Karpas-422 (cell line): ENCODE measurements around the gene C16orf86. TPM values are rescaled to one million over a fixed set of nuclear protein-coding genes. Genes with fewer than 3 reads are reported as not detected.

Experiments used
- DNase-seq: peaks from one replicate; pipeline ENCODE4 v3.0.0-alpha.2; 2015
- H2AFZ ChIP-seq: fragments of 200-600 bp; sonication (generic); 2 replicates; pipeline ENCODE4 v1.6.1; 2014; ENCODE audit warnings: antibody characterized with exemption, low read length, mixed read lengths
- H3K27ac ChIP-seq: fragments of 200-600 bp; sonication (generic); 2 replicates; pipeline ENCODE4 v1.5.1; 2014; ENCODE audit warnings: mild to moderate bottlenecking, low read length, moderate library complexity
- H3K27me3 ChIP-seq: fragments of 200-600 bp; sonication (generic); 2 replicates; pipeline ENCODE4 v1.6.1; 2014; ENCODE audit warnings: low read length, mixed read lengths
- H3K36me3 ChIP-seq: fragments of 200-600 bp; sonication (generic); 2 replicates; pipeline ENCODE4 v1.6.1; 2014; ENCODE audit warnings: low read length, mixed read lengths; ENCODE audit not compliant: insufficient read depth
- H3K4me1 ChIP-seq: fragments of 200-600 bp; sonication (generic); 2 replicates; pipeline ENCODE4 v1.6.1; 2014; ENCODE audit warnings: mild to moderate bottlenecking, low read length, mixed read lengths
- H3K4me2 ChIP-seq: fragments of 200-600 bp; sonication (generic); 2 replicates; pipeline ENCODE4 v1.6.1; 2014; ENCODE audit warnings: low read length, low read depth, mild to moderate bottlenecking; ENCODE audit not compliant: poor library complexity, severe bottlenecking
- H3K4me3 ChIP-seq: fragments of 200-600 bp; sonication (generic); 2 replicates; pipeline ENCODE4 v1.5.1; 2014; ENCODE audit warnings: mild to moderate bottlenecking, antibody characterized with exemption, low read length, mixed read lengths
- H3K79me2 ChIP-seq: fragments of 200-600 bp; sonication (generic); 2 replicates; pipeline ENCODE4 v1.6.1; 2014; ENCODE audit warnings: mild to moderate bottlenecking, low read length, mixed read lengths
- H3K9ac ChIP-seq: fragments of 200-600 bp; sonication (generic); 2 replicates; pipeline ENCODE4 v1.6.0; 2014; ENCODE audit warnings: low read length
- H3K9me2 ChIP-seq: fragments of 200-600 bp; sonication (generic), shearing (Covaris generic); replicated peaks from 2 replicates; pipeline ENCODE4 v1.6.0; 2014; ENCODE audit warnings: mild to moderate bottlenecking, low read length, moderate library complexity; ENCODE audit not compliant: insufficient read depth
- H3K9me3 ChIP-seq: fragments of 300-700, 200-600 bp; sonication (generic); 2 replicates; pipeline ENCODE4 v1.6.1; 2014; ENCODE audit warnings: low read length, mixed read lengths
- H4K20me1 ChIP-seq: fragments of 200-600 bp; sonication (generic); 2 replicates; pipeline ENCODE4 v1.6.1; 2014; ENCODE audit warnings: mild to moderate bottlenecking, antibody characterized with exemption, low read length, low read depth; ENCODE audit not compliant: insufficient read depth
- total RNA-seq: library from RNA; depleted of rRNA; stranded (reverse); fragments of >200 nt; shearing (Covaris generic); gene quantifications from 2 replicates; pipeline ENCODE4 v1.2.3, GENCODE V29; 2014; ENCODE audit warnings: low replicate concordance; rRNA removed

Gene C16orf86
- total RNA-seq, 1 experiment from 2014 or later: 13.8 TPM

DNA sequence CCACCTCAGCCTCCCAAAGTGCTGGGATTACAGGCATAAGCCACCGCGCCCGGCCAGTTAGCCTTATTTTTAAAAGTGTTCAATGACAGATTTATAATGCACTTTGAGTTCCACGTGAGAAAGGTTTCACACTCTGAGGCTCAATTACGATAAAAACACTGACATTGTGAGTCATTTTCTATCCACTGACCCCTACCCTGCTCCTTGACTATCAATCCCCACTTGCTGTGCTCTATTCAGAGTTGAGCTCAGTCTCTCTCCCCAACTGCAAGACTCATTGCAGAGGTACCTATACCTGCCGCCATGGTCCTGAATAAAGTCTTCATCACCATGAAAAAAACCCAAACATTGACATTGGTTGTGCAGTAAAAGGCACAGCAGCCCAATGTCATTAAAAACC is 44.0 kb downstream of the C16orf86 start:
- no peaks in the 10 kb centered on the region for H3K27me3 ChIP-seq
- no peaks in the 10 kb centered on the region for H3K9me3 ChIP-seq
- H3K9me2 ChIP-seq: no peaks in the 10 kb centered on the region
- peaks cover 22% of the 10 kb centered on the region; the same call in 1 of the 2 replicates for H3K36me3 ChIP-seq
- H4K20me1 ChIP-seq: peaks cover 26% of the 10 kb centered on the region
- no peak overlapping the region for H2AFZ ChIP-seq
- no peak overlapping the region for H3K4me2 ChIP-seq
- H3K4me1 ChIP-seq: peaks cover 57% of the 10 kb centered on the region
- H3K79me2 ChIP-seq: peaks cover 91% of the 10 kb centered on the region
- no peak overlapping the region for H3K4me3 ChIP-seq
- DNase-seq: no peak
- no peak overlapping the region for H3K9ac ChIP-seq
- H3K27ac ChIP-seq: 0 out of 2 replicates have a peak overlapping the region, but pooled peaks have one; percentile 26

DNA sequence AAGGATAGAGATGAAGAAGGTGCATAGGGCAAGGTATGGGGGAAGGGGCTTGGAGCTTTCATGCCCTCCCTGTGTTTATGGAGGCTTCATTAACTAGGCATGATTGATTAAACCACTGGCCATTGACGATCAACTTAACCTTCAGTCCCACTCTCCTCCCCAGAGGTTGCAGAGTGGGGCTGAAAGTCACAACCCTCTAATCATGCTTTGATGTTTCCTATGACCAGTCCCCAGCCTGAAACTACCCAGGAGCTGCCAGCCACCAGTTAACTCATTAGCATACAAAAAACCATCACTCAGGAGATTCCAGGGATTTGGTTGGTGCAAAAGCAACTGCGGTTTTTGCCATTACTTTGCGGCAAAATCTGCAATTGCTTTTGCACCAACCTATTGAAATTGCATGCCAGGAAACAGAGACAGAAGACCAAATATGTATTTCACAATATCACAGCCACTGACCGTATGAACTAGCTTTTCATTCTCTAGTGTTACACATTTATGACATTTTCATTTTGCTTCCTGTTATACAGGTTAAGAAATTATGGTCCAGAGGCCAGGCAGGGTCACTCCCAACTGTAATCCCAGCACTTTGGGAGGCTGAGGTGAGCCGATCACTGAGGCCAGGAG is 47.1 kb downstream of the C16orf86 start:
- no peak for DNase-seq
- Histone ChIP-seq H3K9me2 (no peaks in the 10 kb centered on the region), H4K20me1 (peaks cover 20% of the 10 kb centered on the region), H3K36me3 (peaks cover 25% of the 10 kb centered on the region; the same call in 1 of the 2 replicates), H2AFZ (no peak overlapping the region), H3K9me3 (no peaks in the 10 kb centered on the region), H3K79me2 (peaks cover 92% of the 10 kb centered on the region), H3K4me3 (no peak overlapping the region), H3K4me1 (peaks cover 69% of the 10 kb centered on the region), H3K9ac (no peak overlapping the region), H3K4me2 (peak overlapping the region; percentile 89), H3K27ac (peak overlapping the region; percentile 61), H3K27me3 (no peaks in the 10 kb centered on the region)

DNA sequence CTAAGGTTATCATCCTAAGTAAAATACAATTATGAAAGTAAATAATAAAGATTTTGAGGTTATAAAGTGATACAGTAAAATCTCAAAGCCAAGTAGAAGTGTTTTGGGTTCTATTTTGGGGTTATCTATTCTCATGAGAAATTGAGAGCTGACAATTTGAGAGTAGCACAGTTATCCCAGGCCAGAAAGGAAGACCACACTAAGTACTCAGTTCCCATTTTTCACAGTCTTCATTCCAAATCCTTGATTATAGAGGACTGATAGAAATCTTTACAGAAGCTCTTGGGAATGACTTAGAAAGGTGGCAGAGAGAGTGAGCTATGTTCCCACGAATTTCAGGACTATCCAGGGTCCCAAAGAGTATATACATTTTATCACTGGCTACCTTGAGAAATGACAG is 47.9 kb downstream of the C16orf86 start:
- Histone ChIP-seq H3K9ac (peak overlapping the region; percentile 24; the same call in 1 of the 2 replicates), H3K4me2 (peak overlapping the region; percentile 89), H3K79me2 (peaks cover 88% of the 10 kb centered on the region), H3K27me3 (no peaks in the 10 kb centered on the region), H3K27ac (peak overlapping the region; percentile 61), H4K20me1 (peaks cover 16% of the 10 kb centered on the region), H2AFZ (no peak overlapping the region), H3K9me2 (no peaks in the 10 kb centered on the region), H3K36me3 (peaks cover 25% of the 10 kb centered on the region; the same call in 1 of the 2 replicates), H3K4me3 (0 out of 2 replicates have a peak overlapping the region, but pooled peaks have one; percentile 20), H3K9me3 (no peaks in the 10 kb centered on the region), H3K4me1 (peaks cover 61% of the 10 kb centered on the region)
- no peak for DNase-seq

DNA sequence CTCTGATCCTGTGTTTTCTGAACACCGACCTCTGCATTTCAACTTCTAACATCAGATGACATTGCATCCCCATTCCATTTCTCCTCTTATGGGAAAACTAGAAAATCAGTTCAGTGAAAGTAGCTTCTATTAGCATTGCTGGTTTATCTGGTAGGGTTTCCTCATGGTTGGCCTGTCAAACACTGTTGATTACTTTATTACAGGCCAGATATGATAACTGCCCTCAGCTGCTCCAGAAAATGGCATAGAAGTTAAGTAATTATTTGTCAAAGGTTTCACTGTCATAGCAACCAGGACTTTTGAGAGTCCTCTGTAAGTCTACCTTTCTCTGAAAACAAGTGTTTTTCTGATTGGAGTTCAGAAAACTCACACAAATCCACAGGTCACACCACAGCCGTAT is 49.5 kb downstream of the C16orf86 start:
- H4K20me1 ChIP-seq: peaks cover 16% of the 10 kb centered on the region
- H3K9ac ChIP-seq: peak overlapping the region; percentile 28
- DNase-seq: no peak
- H3K27me3 ChIP-seq: no peaks in the 10 kb centered on the region
- no peak overlapping the region for H2AFZ ChIP-seq
- H3K4me3 ChIP-seq: peak overlapping the region; percentile 83
- peaks cover 73% of the 10 kb centered on the region for H3K79me2 ChIP-seq
- H3K4me2 ChIP-seq: peak overlapping the region; percentile 89
- peak overlapping the region; percentile 83 for H3K27ac ChIP-seq
- H3K4me1 ChIP-seq: peaks cover 61% of the 10 kb centered on the region
- H3K9me3 ChIP-seq: no peaks in the 10 kb centered on the region
- peaks cover 22% of the 10 kb centered on the region; the same call in 1 of the 2 replicates for H3K36me3 ChIP-seq
- no peaks in the 10 kb centered on the region for H3K9me2 ChIP-seq

Other genes with a start within 250 kb of the C16orf86 start
- not detected in 2 replicates for gene HSD11B2, start 235.7 kb upstream of the C16orf86 start, total RNA-seq
- 63.8 and 83.4 TPM in 2 replicates for gene ATP6V0D1, start 185.7 kb upstream of the C16orf86 start, total RNA-seq
- not detected in 2 replicates for gene AGRP, start 183.3 kb upstream of the C16orf86 start, total RNA-seq
- gene RIPOR1, start 138.0 kb upstream of the C16orf86 start, total RNA-seq: 1.3 and 2.9 TPM in 2 replicates
- 29.5 and 36.0 TPM in 2 replicates for gene CTCF, start 104.3 kb upstream of the C16orf86 start, total RNA-seq
- gene CARMIL2, start 21.7 kb upstream of the C16orf86 start, total RNA-seq: 18.6 and 60.6 TPM in 2 replicates
- 19.1 and 50.4 TPM in 2 replicates for gene ACD, start 6.6 kb upstream of the C16orf86 start, total RNA-seq
- 13.6 and 16.3 TPM in 2 replicates for gene PARD6A, start 5.9 kb upstream of the C16orf86 start, total RNA-seq
- 8.4 and 26.8 TPM in 2 replicates for gene ENKD1, start 64 bp upstream of the C16orf86 start, total RNA-seq
- gene GFOD2, start 52.5 kb downstream of the C16orf86 start, total RNA-seq: 12.9 and 34.8 TPM in 2 replicates
- gene RANBP10, start 139.7 kb downstream of the C16orf86 start, total RNA-seq: 9.3 and 10.7 TPM in 2 replicates
- 0.52 and 1.1 TPM in 2 replicates for gene TSNAXIP1, start 140.1 kb downstream of the C16orf86 start, total RNA-seq
- 57.1 and 89.9 TPM in 2 replicates for gene THAP11, start 175.5 kb downstream of the C16orf86 start, total RNA-seq
- 179 and 237 TPM in 2 replicates for gene NUTF2, start 180.1 kb downstream of the C16orf86 start, total RNA-seq
- 22.0 and 36.0 TPM in 2 replicates for gene CENPT, start 180.9 kb downstream of the C16orf86 start, total RNA-seq
- 46.4 and 52.1 TPM in 2 replicates for gene EDC4, start 206.2 kb downstream of the C16orf86 start, total RNA-seq
- gene NRN1L, start 218.1 kb downstream of the C16orf86 start, total RNA-seq: 0.56 TPM in 1 of 2 replicates, not detected in the other
- 7.2 and 14.2 TPM in 2 replicates for gene PSKH1, start 226.4 kb downstream of the C16orf86 start, total RNA-seq